ENCODE measurements around the gene SLC8A3. TPM values are rescaled to one million over a fixed set of nuclear protein-coding genes. Genes with fewer than 3 reads are reported as not detected.

The SLC8A3 gene
- total and polyA plus RNA-seq, 2 of the 13 experiments (the other 11 are each of a cell fraction or from before 2014, with no cell fraction given), result 0.01 to 0.02 TPM

DNA sequence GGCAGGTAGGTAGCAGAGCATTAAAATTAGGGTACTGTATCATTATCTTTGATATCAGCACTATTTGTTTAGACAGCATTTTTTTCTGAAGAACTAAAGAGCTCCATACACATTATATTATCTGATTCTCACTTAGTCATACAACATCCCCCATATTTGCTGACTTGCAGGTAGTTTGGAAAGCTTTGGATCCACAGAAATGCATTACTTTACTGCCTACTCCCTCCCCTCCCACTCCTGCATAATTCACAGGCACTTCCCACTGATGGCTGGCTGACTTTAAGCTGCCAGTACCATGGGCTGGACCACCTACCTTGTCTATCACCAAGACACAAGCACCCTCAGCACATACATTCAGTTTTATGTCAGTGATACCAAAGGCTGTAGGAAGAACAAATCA, 110.4 kb downstream of the SLC8A3 start:
- intact Hi-C loops (cut with micrococcal nuclease; ENCODE audit: unreplicated experiment) (no loop called here), in situ Hi-C loops (cut with HindIII; ENCODE audit: extremely low pct_ligation_motif_present, low pct_unique_long_range_greater_than_20kb) (loop anchor here (25.0 kb wide), 1 partner anchor 484 kb away; no protein-coding TSS in a partner anchor)
- Histone ChIP-seq H3K4me2 (ENCODE audit: low read depth, low read length) (no peak overlapping the region), H2AFZ (ENCODE audit: low read length) (no peak overlapping the region), H3K79me2 (ENCODE audit: insufficient read depth, low read length) (no peaks in the 10 kb centered on the region), H3K9me3 (ENCODE audit: low read length) (no peaks in the 10 kb centered on the region), H3K36me3 (replicated peaks in 1 of 2; ENCODE audit: control insufficient read depth in 1 of 2, insufficient read depth in 2 of 2, low read length in 2 of 2) (no peaks in the 10 kb centered on the region), H3K27me3 (ENCODE audit: control insufficient read depth in 1 of 2, insufficient read depth in 2 of 2, low read length in 2 of 2) (no peaks in the 10 kb centered on the region), H3K4me1 (ENCODE audit: insufficient read depth, low read length) (peaks cover 24% of the 10 kb centered on the region), H3K4me3 (replicated peaks in 1 of 3; ENCODE audit: insufficient read depth in 1 of 3, low read depth in 2 of 3, low read length in 3 of 3) (no peak overlapping the region), H4K20me1 (ENCODE audit: insufficient read depth, low read length) (no peaks in the 10 kb centered on the region), H3K27ac (ENCODE audit: extremely low read length, insufficient read depth, low read length) (no peak overlapping the region), H3K9ac (ENCODE audit: insufficient read depth, low read depth, low read length) (no peak overlapping the region)
- no peak for DNase-seq (ENCODE audit: low spot score)
- POLR2A ChIA-PET, result no interaction called here
- TF ChIP-seq MAFF (IDR thresholded peaks at IDR 0.05; ENCODE audit: low read depth, low read length), result 0 out of 2 replicates have a peak, but pooled peaks have one; percentile 51
- TF ChIP-seq MAFK (conservative IDR thresholded peaks at IDR 0.05 in 1 of 2, IDR thresholded peaks at IDR 0.05 in 1 of 2; ENCODE audit: low read length in 2 of 2), result peak in 1 of 2 experiments; percentile 45; a peak in 3 of 4 replicates
- TF ChIP-seq, protein P1, sequence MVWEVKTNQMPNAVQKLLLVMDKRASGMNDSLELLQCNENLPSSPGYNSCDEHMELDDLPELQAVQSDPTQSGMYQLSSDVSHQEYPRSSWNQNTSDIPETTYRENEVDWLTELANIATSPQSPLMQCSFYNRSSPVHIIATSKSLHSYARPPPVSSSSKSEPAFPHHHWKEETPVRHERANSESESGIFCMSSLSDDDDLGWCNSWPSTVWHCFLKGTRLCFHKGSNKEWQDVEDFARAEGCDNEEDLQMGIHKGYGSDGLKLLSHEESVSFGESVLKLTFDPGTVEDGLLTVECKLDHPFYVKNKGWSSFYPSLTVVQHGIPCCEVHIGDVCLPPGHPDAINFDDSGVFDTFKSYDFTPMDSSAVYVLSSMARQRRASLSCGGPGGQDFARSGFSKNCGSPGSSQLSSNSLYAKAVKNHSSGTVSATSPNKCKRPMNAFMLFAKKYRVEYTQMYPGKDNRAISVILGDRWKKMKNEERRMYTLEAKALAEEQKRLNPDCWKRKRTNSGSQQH (CRISPR knock-in tag; IDR thresholded peaks at IDR 0.05; ENCODE audit: low read depth), result no peak
- no peak for TF ChIP-seq MAF1 (CRISPR knock-in tag; IDR thresholded peaks at IDR 0.05; ENCODE audit: borderline replicate concordance)
- CTCF ChIA-PET (ENCODE audit: low intra/inter-chr PET ratio, low total read pairs), result no interaction called here
- no peak for FAIRE-seq
- no TSS peak for BruUV-seq (replicated peaks)
- ATAC-seq, result no peak

DNA sequence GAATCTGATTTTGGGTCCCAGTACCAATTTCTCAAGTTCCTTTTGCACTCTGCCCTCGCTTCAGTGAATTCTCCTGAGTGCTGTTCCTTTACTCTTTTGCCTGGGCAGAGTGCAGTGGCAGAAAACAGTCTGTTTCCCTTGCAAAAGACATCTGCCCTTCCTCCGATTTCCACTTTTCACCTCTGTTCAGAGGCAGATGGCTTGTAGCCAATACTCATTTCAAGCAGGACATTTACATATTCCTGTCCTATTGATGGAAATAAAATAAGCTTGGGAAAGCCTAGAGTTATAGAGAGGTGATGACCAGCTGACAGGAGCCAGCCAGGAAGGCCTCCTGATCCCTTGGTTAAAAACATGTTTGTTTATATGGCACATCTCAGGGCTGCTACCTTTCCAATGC, 111.0 kb downstream of the SLC8A3 start:
- Histone ChIP-seq H3K4me3 (replicated peaks in 1 of 3; ENCODE audit: insufficient read depth in 1 of 3, low read depth in 2 of 3, low read length in 3 of 3) (no peak overlapping the region), H2AFZ (ENCODE audit: low read length) (no peak overlapping the region), H3K27me3 (ENCODE audit: control insufficient read depth in 1 of 2, insufficient read depth in 2 of 2, low read length in 2 of 2) (no peaks in the 10 kb centered on the region), H3K4me1 (ENCODE audit: insufficient read depth, low read length) (peaks cover 24% of the 10 kb centered on the region), H3K9me3 (ENCODE audit: low read length) (no peaks in the 10 kb centered on the region), H4K20me1 (ENCODE audit: insufficient read depth, low read length) (no peaks in the 10 kb centered on the region), H3K9ac (ENCODE audit: insufficient read depth, low read depth, low read length) (no peak overlapping the region), H3K27ac (ENCODE audit: extremely low read length, insufficient read depth, low read length) (no peak overlapping the region), H3K4me2 (ENCODE audit: low read depth, low read length) (no peak overlapping the region), H3K36me3 (replicated peaks in 1 of 2; ENCODE audit: control insufficient read depth in 1 of 2, insufficient read depth in 2 of 2, low read length in 2 of 2) (no peaks in the 10 kb centered on the region), H3K79me2 (ENCODE audit: insufficient read depth, low read length) (no peaks in the 10 kb centered on the region)
- CTCF ChIA-PET (ENCODE audit: low intra/inter-chr PET ratio, low total read pairs), result no interaction called here
- no TSS peak for BruUV-seq (replicated peaks)
- in situ Hi-C loops (cut with HindIII; ENCODE audit: extremely low pct_ligation_motif_present, low pct_unique_long_range_greater_than_20kb), result loop anchor here (25.0 kb wide), 1 partner anchor 485 kb away; no protein-coding TSS in a partner anchor
- WGBS (ENCODE audit: low lambda C conversion rate), result 13% methylated on average over 2 of the region's 2 CpGs
- intact Hi-C loops (cut with micrococcal nuclease; ENCODE audit: unreplicated experiment), result loop anchor here (2.0 kb wide), 1 partner anchor 215 kb away; no protein-coding TSS in a partner anchor
- ATAC-seq, result no peak
- no peak for FAIRE-seq
- no peak for TF ChIP-seq PHF20 (CRISPR knock-in tag; IDR thresholded peaks at IDR 0.05)
- TF ChIP-seq ZSCAN9 (CRISPR knock-in tag; IDR thresholded peaks at IDR 0.05; ENCODE audit: borderline replicate concordance), result no peak
- TF ChIP-seq SPEN (CRISPR knock-in tag; IDR thresholded peaks at IDR 0.05; ENCODE audit: low read depth), result no peak
- TF ChIP-seq ZNF251 (CRISPR knock-in tag; IDR thresholded peaks at IDR 0.05), result no peak
- no peak for TF ChIP-seq DR1 (CRISPR knock-in tag; IDR thresholded peaks at IDR 0.05)
- no peak for TF ChIP-seq ZNF878 (CRISPR knock-in tag; IDR thresholded peaks at IDR 0.05)
- POLR2A ChIA-PET, result no interaction called here
- no peak for DNase-seq (ENCODE audit: low spot score)
